ENCODE data around the gene GPR137C.

The GPR137C gene

GRCh38 chr14:52610187-52610586, 57.6 kb downstream of the GPR137C start:
- Histone ChIP-seq H3K36me3 (ENCODE audit: control insufficient read depth, insufficient read depth, low read length) (no peaks in the 10 kb centered on the region), H3K27ac (ENCODE audit: low read depth, low read length, severe bottlenecking) (no peak overlapping the region)
- WGBS, 2 experiments (ENCODE audit: insufficient coverage in 2 of 2): no CpG with 5 or more reads among the region's 2 CpGs

DNA sequence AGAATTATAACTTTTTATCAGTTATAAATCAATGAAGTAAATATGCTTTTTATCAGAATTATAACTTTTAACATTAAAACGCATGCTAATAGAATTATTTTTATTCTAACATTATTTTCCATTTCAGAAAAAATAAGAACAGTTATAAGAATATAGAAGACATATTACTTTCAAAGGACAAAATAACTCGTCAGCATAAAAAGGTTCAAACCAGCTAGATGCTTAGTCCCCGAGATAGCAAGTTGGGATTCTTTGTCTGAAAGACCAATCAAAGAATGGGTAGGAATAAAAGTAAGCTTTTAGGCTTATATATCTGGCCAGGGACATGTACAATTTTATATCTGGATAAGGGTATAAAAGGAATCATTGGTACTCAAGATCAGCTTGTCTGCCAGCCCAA, 66.0 kb downstream of the GPR137C start:
- no peak overlapping the region for H3K27ac ChIP-seq (ENCODE audit: low read depth, low read length, severe bottlenecking)
- no peaks in the 10 kb centered on the region for H3K4me1 ChIP-seq (ENCODE audit: control insufficient read depth, insufficient read depth, low read length, poor library complexity, severe bottlenecking)
- no peaks in the 10 kb centered on the region for H3K36me3 ChIP-seq (ENCODE audit: control insufficient read depth, insufficient read depth, low read length)
- WGBS, 2 experiments (ENCODE audit: insufficient coverage in 2 of 2): 100% methylated on average over 2 of the region's 3 CpGs; no CpG with 5 or more reads in 1 of the 2 experiments
- H3K9me3 ChIP-seq (ENCODE audit: control insufficient read depth, low read length): no peaks in the 10 kb centered on the region
- no peak overlapping the region for H3K4me3 ChIP-seq (ENCODE audit: extremely low read depth, insufficient read depth, low read length, poor library complexity, severe bottlenecking)

More at GRCh38 chr14:52610187-52610586, 57.6 kb downstream of the GPR137C start:
- no peaks in the 10 kb centered on the region for H3K4me1 ChIP-seq (ENCODE audit: control insufficient read depth, insufficient read depth, low read length, poor library complexity, severe bottlenecking)
- H3K9me3 ChIP-seq (ENCODE audit: control insufficient read depth, low read length): no peaks in the 10 kb centered on the region
- H3K4me3 ChIP-seq (ENCODE audit: extremely low read depth, insufficient read depth, low read length, poor library complexity, severe bottlenecking): no peak overlapping the region

DNA sequence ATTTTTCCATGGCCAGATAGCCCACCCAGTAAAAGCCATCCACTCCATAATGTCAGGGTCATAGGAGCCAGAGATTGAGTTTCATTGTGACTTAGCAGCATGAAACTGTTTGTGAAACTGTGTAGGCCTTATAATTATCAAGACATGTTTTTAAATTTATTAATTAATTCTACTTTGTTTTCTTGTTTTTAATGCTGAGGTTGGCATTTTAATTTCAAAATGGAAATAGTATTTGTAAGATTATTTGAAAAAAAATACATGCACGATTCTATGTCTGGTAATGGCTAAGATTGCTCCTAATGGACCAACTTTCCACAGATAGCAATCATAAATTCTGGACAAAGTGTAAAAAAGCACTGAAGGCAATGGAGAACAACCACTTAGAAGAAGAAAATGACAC, 67.1 kb downstream of the GPR137C start:
- Histone ChIP-seq H3K4me3 (ENCODE audit: extremely low read depth, insufficient read depth, low read length, poor library complexity, severe bottlenecking) (no peak overlapping the region), H3K27ac (ENCODE audit: low read depth, low read length, severe bottlenecking) (no peak overlapping the region), H3K36me3 (ENCODE audit: control insufficient read depth, insufficient read depth, low read length) (no peaks in the 10 kb centered on the region), H3K4me1 (ENCODE audit: control insufficient read depth, insufficient read depth, low read length, poor library complexity, severe bottlenecking) (no peaks in the 10 kb centered on the region), H3K9me3 (ENCODE audit: control insufficient read depth, low read length) (no peaks in the 10 kb centered on the region)
- no CpG with 5 or more reads among the region's 1 CpG for whole genome bisulfite sequencing, 2 experiments (ENCODE audit: insufficient coverage in 2 of 2)

DNA sequence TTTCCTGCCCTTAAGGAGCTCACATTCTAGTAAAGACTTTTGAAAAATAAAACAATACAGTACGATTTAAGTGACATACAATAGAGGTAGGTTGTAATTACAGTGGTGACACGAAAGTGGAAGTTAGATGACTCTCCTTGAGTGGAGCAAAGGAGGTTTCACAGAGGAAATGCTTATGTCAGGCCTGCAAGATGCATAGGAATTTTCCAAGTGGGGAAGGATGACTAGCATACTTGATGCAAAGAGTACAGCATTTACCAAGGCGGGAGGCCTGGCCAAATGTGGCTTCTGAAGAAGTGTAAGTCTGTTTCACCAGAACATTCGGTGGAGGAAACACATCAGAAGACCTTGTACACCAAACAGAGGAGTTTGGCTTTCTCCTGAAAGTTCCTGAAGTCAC, 87.5 kb downstream of the GPR137C start:
- no peaks in the 10 kb centered on the region for H3K4me1 ChIP-seq (ENCODE audit: control insufficient read depth, insufficient read depth, low read length, poor library complexity, severe bottlenecking)
- H3K27ac ChIP-seq (ENCODE audit: low read depth, low read length, severe bottlenecking): no peak overlapping the region
- H3K9me3 ChIP-seq (ENCODE audit: control insufficient read depth, low read length): peaks cover 4% of the 10 kb centered on the region
- H3K36me3 ChIP-seq (ENCODE audit: control insufficient read depth, insufficient read depth, low read length): peaks cover 19% of the 10 kb centered on the region
- H3K4me3 ChIP-seq (ENCODE audit: extremely low read depth, insufficient read depth, low read length, poor library complexity, severe bottlenecking): no peak overlapping the region
- 94 to 96% methylated on average over 4 of the region's 4 CpGs for WGBS, 2 experiments (ENCODE audit: insufficient coverage in 2 of 2)

- Histone ChIP-seq H3K36me3 (ENCODE audit: control insufficient read depth, insufficient read depth, low read length) (peaks cover 26% of the 10 kb centered on the region), H3K4me1 (ENCODE audit: control insufficient read depth, insufficient read depth, low read length, poor library complexity, severe bottlenecking) (no peaks in the 10 kb centered on the region), H3K9me3 (ENCODE audit: control insufficient read depth, low read length) (peaks cover 4% of the 10 kb centered on the region), H3K4me3 (ENCODE audit: extremely low read depth, insufficient read depth, low read length, poor library complexity, severe bottlenecking) (no peak overlapping the region), H3K27ac (ENCODE audit: low read depth, low read length, severe bottlenecking) (no peak overlapping the region)
- WGBS, 2 experiments (ENCODE audit: insufficient coverage in 2 of 2): no CpG with 5 or more reads among the region's 1 CpG
Observed at GRCh38 chr14:52641745-52642144, 89.1 kb downstream of the GPR137C start.

DNA sequence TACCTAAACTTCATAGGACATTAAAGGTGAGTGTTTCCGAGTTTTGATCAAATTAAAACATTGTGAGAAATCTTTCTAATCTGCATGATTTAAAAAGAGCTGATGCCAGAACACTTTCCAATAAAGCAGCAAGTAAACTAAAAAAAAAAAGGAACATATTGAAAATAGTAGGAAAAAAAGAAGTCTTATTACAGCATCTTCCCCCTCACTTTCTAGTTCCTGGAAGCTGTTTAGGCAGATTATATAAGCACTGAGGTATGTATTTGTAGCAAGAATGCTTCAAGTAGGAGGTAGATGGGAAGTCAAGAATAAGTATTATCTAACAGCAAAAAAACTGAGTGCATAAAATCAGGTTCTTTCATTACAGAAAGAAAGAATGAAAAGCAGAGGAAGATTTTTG, 96.9 kb downstream of the GPR137C start:
- H3K4me1 ChIP-seq (ENCODE audit: control insufficient read depth, insufficient read depth, low read length, poor library complexity, severe bottlenecking): no peaks in the 10 kb centered on the region
- H3K27ac ChIP-seq (ENCODE audit: low read depth, low read length, severe bottlenecking): no peak overlapping the region
- peaks cover 25% of the 10 kb centered on the region for H3K36me3 ChIP-seq (ENCODE audit: control insufficient read depth, insufficient read depth, low read length)
- no peak overlapping the region for H3K4me3 ChIP-seq (ENCODE audit: extremely low read depth, insufficient read depth, low read length, poor library complexity, severe bottlenecking)
- no peaks in the 10 kb centered on the region for H3K9me3 ChIP-seq (ENCODE audit: control insufficient read depth, low read length)
- WGBS, 2 experiments (ENCODE audit: insufficient coverage in 2 of 2): no CpG with 5 or more reads among the region's 1 CpG

DNA sequence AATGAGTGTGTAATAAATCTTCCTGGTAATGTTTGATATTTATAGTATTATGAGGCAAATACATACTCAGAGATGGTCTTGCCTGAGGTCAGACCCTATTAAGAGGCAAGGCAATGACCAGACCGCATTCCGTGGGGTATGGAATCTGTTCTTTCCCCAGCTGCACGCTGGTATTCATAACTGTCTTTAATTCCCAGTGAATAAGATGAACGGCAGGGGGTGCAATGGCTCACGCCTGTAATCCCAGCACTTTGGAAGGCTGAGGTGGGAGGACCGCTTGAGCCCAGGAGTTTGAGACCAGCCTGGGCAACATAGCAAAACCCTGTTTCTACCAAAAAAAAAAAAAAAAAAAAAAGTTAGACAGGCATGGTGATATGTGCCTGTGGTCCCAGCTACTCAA, 98.1 kb downstream of the GPR137C start:
- 91 to 94% methylated on average over 4 of the region's 6 CpGs for WGBS, 2 experiments (ENCODE audit: insufficient coverage in 2 of 2)
- no peak overlapping the region for H3K27ac ChIP-seq (ENCODE audit: low read depth, low read length, severe bottlenecking)
- no peak overlapping the region for H3K4me3 ChIP-seq (ENCODE audit: extremely low read depth, insufficient read depth, low read length, poor library complexity, severe bottlenecking)
- H3K9me3 ChIP-seq (ENCODE audit: control insufficient read depth, low read length): no peaks in the 10 kb centered on the region
- no peaks in the 10 kb centered on the region for H3K4me1 ChIP-seq (ENCODE audit: control insufficient read depth, insufficient read depth, low read length, poor library complexity, severe bottlenecking)
- H3K36me3 ChIP-seq (ENCODE audit: control insufficient read depth, insufficient read depth, low read length): peaks cover 22% of the 10 kb centered on the region

DNA sequence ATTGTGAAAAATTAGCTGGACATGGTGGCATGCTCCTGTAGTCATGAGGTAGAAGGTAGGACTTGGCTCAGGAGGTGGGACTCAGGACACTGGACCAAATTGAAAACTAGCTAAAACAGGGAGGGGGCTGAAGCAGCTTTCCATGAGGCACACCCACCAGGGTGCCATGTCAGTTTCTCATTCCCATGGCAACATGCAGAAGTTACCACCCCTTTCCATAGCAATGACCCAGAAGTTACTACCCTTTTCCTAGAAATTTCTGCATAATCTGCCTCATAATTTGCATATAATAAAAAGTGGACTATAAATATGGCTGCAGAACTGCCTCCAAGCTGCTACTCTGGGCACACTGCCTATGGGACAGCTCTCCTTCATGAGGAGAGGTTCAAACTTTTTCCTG, 104.3 kb downstream of the GPR137C start:
- no peaks in the 10 kb centered on the region for H3K9me3 ChIP-seq (ENCODE audit: control insufficient read depth, low read length)
- H3K4me1 ChIP-seq (ENCODE audit: control insufficient read depth, insufficient read depth, low read length, poor library complexity, severe bottlenecking): no peaks in the 10 kb centered on the region
- peaks cover 22% of the 10 kb centered on the region for H3K36me3 ChIP-seq (ENCODE audit: control insufficient read depth, insufficient read depth, low read length)
- no peak overlapping the region for H3K27ac ChIP-seq (ENCODE audit: low read depth, low read length, severe bottlenecking)
- no peak overlapping the region for H3K4me3 ChIP-seq (ENCODE audit: extremely low read depth, insufficient read depth, low read length, poor library complexity, severe bottlenecking)

GRCh38 chr14:52660325-52660724, 107.7 kb downstream of the GPR137C start:
- H3K4me3 ChIP-seq (ENCODE audit: extremely low read depth, insufficient read depth, low read length, poor library complexity, severe bottlenecking): no peak overlapping the region
- no peaks in the 10 kb centered on the region for H3K9me3 ChIP-seq (ENCODE audit: control insufficient read depth, low read length)
- no peaks in the 10 kb centered on the region for H3K4me1 ChIP-seq (ENCODE audit: control insufficient read depth, insufficient read depth, low read length, poor library complexity, severe bottlenecking)
- H3K27ac ChIP-seq (ENCODE audit: low read depth, low read length, severe bottlenecking): no peak overlapping the region
- peaks cover 13% of the 10 kb centered on the region for H3K36me3 ChIP-seq (ENCODE audit: control insufficient read depth, insufficient read depth, low read length)

- H3K4me1 ChIP-seq (ENCODE audit: control insufficient read depth, insufficient read depth, low read length, poor library complexity, severe bottlenecking): no peaks in the 10 kb centered on the region
- H3K27ac ChIP-seq (ENCODE audit: low read depth, low read length, severe bottlenecking): no peak overlapping the region
- H3K36me3 ChIP-seq (ENCODE audit: control insufficient read depth, insufficient read depth, low read length): peaks cover 18% of the 10 kb centered on the region
- H3K4me3 ChIP-seq (ENCODE audit: extremely low read depth, insufficient read depth, low read length, poor library complexity, severe bottlenecking): no peak overlapping the region
- no peaks in the 10 kb centered on the region for H3K9me3 ChIP-seq (ENCODE audit: control insufficient read depth, low read length)
- WGBS, 2 experiments (ENCODE audit: insufficient coverage in 2 of 2): 100% methylated on average over 1 of the region's 1 CpG; no CpG with 5 or more reads in 1 of the 2 experiments
Observed at GRCh38 chr14:52660832-52661231, 108.2 kb downstream of the GPR137C start.

GRCh38 chr14:52661314-52661713, 108.7 kb downstream of the GPR137C start:
- Histone ChIP-seq H3K4me1 (ENCODE audit: control insufficient read depth, insufficient read depth, low read length, poor library complexity, severe bottlenecking) (no peaks in the 10 kb centered on the region), H3K9me3 (ENCODE audit: control insufficient read depth, low read length) (no peaks in the 10 kb centered on the region), H3K27ac (ENCODE audit: low read depth, low read length, severe bottlenecking) (no peak overlapping the region), H3K4me3 (ENCODE audit: extremely low read depth, insufficient read depth, low read length, poor library complexity, severe bottlenecking) (no peak overlapping the region), H3K36me3 (ENCODE audit: control insufficient read depth, insufficient read depth, low read length) (peaks cover 23% of the 10 kb centered on the region)
- WGBS, 2 experiments (ENCODE audit: insufficient coverage in 2 of 2): no CpG with 5 or more reads among the region's 2 CpGs

DNA sequence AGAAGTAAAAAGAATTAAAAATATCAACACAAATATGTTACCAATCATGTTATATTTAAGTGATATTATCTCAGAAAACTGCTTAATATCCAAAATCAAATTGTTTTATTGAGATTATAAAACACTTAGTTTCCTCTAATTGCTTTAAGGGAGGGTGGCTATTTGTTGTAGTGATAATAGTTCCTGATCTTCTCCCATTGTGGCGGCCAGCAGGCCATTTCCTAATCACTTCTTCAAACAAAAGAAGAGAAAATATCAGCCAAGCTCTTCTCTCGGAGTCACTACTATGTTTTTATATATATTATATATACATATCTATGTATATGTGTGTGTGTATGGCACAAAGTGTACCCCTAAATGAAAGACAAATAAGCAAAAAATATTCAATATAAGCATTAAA, 111.2 kb downstream of the GPR137C start:
- peaks cover 22% of the 10 kb centered on the region for H3K36me3 ChIP-seq (ENCODE audit: control insufficient read depth, insufficient read depth, low read length)
- WGBS, 2 experiments (ENCODE audit: insufficient coverage in 2 of 2): no CpG with 5 or more reads among the region's 2 CpGs
- H3K4me1 ChIP-seq (ENCODE audit: control insufficient read depth, insufficient read depth, low read length, poor library complexity, severe bottlenecking): no peaks in the 10 kb centered on the region
- no peak overlapping the region for H3K27ac ChIP-seq (ENCODE audit: low read depth, low read length, severe bottlenecking)
- H3K4me3 ChIP-seq (ENCODE audit: extremely low read depth, insufficient read depth, low read length, poor library complexity, severe bottlenecking): no peak overlapping the region
- H3K9me3 ChIP-seq (ENCODE audit: control insufficient read depth, low read length): no peaks in the 10 kb centered on the region
